AG09309 (cell line): Measurements from ENCODE around the gene PPP2R3B.
"Not testable (repeated sequence)": the region's sequence is repeated elsewhere in the genome, so short reads cannot be mapped to it uniquely, and the experiment has no call there.

ENCODE experiments used
- DNase-seq: peaks from one replicate; pipeline ENCODE4 v3.0.0-alpha.2; 2010; ENCODE audit warnings: low read depth
- H3K4me3 ChIP-seq: 2 replicates; pipeline ENCODE4 v1.5.1; 2011; ENCODE audit warnings: mild to moderate bottlenecking, low read depth, low read length, moderate library complexity; ENCODE audit not compliant: control insufficient read depth
- CTCF ChIP-seq: IDR thresholded peaks from 2 replicates; pipeline ENCODE4 v1.5.1; 2011; ENCODE audit warnings: mild to moderate bottlenecking, low read depth, low read length, inconsistent platforms; ENCODE audit not compliant: insufficient read depth, control insufficient read depth; ENCODE audit errors: missing control alignments

Gene PPP2R3B

GRCh38 chrX:331151-331824 is 55.4 kb downstream of the PPP2R3B start:
- H3K4me3 ChIP-seq: no peak overlapping the region; the same call in 1 of the 2 replicates
- no peak for TF ChIP-seq CTCF
- no peak for DNase-seq

- H3K4me3 ChIP-seq: no peak overlapping the region
- no peak for TF ChIP-seq CTCF
- no peak for DNase-seq
These were observed 56.0 kb downstream of the PPP2R3B start for GRCh38 chrX:330726-331150.

- not testable (repeated sequence) for H3K4me3 ChIP-seq, DNase-seq
These were observed 56.5 kb downstream of the PPP2R3B start for GRCh38 chrX:330141-330725.

GRCh38 chrX:329291-329910 is 57.3 kb downstream of the PPP2R3B start:
- no peak for DNase-seq
- H3K4me3 ChIP-seq: no peak overlapping the region
- TF ChIP-seq CTCF: no peak

GRCh38 chrX:327660-328126 is 59.0 kb downstream of the PPP2R3B start:
- no peak overlapping the region for H3K4me3 ChIP-seq
- TF ChIP-seq CTCF: no peak
- no peak for DNase-seq

GRCh38 chrX:324664-325063 is 62.0 kb downstream of the PPP2R3B start:
- H3K4me3 ChIP-seq, DNase-seq: not testable (repeated sequence)
- TF ChIP-seq CTCF: peak; percentile 43
